Measurements from ENCODE around the gene SUSD3.
"Not testable (repeated sequence)": the region's sequence is repeated elsewhere in the genome, so short reads cannot be mapped to it uniquely, and the experiment has no call there.

SUSD3 gene

GRCh38 chr9:93111001-93111370, 52.5 kb downstream of the SUSD3 start:
- DNase-seq (ENCODE audit: low read depth): no peak

GRCh38 chr9:93111371-93112115, 53.0 kb downstream of the SUSD3 start:
- DNase-seq (ENCODE audit: low read depth): no peak

- no peak for DNase-seq (ENCODE audit: low read depth)
Measured at GRCh38 chr9:93112116-93112863, 53.8 kb downstream of the SUSD3 start.

GRCh38 chr9:93112864-93113389, 54.4 kb downstream of the SUSD3 start:
- DNase-seq (ENCODE audit: low read depth): no peak

- no peak for DNase-seq (ENCODE audit: low read depth)
Measured at GRCh38 chr9:93114169-93114983, 55.9 kb downstream of the SUSD3 start.

DNA sequence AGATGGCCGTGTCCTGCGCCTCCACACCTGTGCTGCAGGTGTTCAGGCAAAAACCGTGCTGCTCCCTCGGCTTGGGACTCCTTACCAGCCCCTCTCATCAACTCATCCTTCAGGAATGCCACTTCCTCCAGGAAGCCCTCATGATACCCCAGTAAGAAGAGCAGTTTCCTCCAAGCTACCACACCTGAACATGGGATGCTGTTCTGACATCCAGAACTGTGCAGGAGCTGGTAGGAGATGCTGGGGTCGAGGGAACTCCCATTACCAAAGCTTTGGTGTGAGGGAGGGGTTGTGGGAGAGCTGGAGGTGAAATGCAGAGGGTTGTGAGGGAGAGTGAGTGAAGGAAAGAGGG, 56.5 kb downstream of the SUSD3 start:
- DNase-seq (ENCODE audit: low read depth): no peak

DNA sequence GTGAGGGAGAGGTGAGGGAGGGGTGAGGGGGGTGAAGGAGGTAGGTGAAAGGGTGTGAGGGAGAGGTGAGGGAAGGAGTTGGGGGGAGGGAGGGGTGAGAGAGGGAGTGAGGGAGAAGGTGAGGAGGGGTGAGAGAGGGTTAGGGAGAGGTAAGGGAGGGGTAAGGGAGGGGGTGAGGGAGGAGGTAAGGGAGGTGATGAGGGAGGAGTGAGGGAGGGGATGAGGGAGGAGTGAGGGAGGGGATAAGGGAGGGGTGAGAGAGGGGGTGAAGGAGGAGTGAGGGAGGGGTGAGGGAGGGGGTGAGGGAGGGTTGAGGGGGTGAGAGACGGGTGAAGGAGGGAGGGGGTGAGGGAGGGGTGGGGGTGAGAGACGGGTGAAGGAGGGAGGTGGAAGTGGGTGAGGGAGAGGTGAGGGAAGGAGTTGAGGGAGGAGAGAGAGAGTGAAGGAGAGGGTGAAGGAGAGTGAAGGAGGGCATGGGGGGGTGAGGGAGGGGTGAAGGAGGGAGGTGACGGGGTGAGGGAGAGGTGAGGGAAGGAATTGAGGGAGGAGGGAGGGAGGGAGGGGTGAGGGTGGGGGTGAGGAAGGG, 57.1 kb downstream of the SUSD3 start:
- no peak for DNase-seq (ENCODE audit: low read depth)

DNA sequence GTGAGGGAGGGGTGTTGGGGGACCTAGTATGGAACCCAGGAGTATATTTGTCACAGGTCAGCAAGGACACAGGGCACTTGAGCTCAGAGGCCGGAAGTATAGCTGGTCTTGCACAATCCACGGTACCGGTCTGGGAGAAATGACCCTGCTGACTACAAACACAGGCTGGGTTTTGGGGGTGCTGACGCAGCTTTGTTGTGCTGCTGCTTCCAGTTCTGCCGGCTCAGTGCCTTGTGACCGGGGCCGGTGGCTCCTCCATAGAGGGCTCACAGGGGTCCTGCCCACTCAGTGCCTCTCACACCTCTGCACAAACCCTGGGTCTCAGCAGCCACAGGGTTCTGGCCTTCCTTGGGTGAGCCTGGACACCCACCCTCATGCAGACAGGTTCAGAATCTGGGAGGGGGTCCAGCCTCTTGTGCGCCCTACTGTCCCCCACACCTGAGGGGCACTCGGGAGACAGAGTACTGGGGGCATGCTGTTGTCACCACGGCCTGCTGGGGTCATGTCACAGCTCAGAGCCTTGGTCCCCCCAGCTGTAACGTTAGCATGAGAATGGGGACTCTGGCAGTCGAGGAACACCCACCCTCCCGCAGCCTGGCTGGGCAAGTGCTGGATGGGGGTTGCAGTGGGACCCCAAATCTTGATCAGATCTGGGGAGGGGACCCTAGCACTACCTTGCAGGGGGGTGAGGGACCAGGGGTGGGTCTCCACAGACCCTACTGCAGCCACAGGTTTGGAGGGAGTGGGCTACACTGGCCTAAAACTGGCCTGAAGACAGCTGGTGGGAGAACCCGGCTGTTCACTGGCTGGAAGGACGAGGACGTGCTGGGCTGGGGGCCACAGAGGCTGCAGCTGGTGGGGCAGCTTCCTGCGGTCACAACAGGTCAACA, 57.8 kb downstream of the SUSD3 start:
- DNase-seq (ENCODE audit: low read depth): no peak

DNA sequence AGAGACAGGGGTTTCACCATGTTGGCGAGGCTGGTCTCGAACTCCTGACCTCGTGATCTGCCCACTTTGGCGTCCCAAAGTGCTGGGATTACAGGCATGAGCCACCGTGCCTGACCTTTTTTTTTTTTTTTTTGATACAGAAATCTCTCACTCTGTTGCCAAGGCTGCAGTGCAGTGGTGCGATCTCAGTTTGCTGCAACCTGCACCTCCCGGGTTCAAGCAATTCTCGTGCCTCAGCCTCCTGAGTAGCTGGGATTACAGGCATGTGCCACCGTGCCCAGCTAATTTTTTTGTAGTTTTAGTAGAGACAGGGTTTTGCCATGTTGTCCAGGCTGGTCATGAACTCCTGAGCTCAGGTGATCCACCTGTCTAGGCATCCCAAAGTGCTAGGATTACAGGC, 59.0 kb downstream of the SUSD3 start:
- DNase-seq (ENCODE audit: low read depth): not testable (repeated sequence)

GRCh38 chr9:93117924-93118862, 59.7 kb downstream of the SUSD3 start:
- no peak for DNase-seq (ENCODE audit: low read depth)

GRCh38 chr9:93118863-93119702, 60.6 kb downstream of the SUSD3 start:
- no peak for DNase-seq (ENCODE audit: low read depth)

GRCh38 chr9:93119703-93119952, 61.1 kb downstream of the SUSD3 start:
- no peak for DNase-seq (ENCODE audit: low read depth)

- DNase-seq (ENCODE audit: low read depth): no peak
Measured at GRCh38 chr9:93119953-93120845, 61.7 kb downstream of the SUSD3 start.

DNA sequence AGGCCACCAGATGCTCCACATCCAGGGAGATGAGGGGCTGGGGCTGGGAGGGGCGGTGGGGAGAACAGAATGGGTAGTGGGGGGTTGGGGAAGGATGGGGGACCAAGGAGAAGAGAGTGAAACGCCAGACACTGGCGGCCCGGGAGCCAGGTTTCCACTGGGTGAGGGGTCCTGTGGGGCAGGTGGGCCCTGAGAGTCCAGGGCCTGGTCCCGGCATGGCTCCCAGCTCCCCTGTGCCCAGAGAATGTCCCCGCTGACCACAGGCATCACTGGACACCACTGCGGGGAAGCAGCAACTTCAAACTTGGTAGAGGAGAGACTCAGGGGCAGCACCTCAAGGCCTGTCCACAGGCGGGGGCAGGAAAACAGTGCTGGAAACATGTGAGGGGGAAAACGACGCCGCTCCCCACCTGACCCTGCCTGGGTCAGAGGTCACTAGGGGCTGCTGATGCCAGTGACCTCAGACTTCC, 62.4 kb downstream of the SUSD3 start:
- no peak for DNase-seq (ENCODE audit: low read depth)

DNA sequence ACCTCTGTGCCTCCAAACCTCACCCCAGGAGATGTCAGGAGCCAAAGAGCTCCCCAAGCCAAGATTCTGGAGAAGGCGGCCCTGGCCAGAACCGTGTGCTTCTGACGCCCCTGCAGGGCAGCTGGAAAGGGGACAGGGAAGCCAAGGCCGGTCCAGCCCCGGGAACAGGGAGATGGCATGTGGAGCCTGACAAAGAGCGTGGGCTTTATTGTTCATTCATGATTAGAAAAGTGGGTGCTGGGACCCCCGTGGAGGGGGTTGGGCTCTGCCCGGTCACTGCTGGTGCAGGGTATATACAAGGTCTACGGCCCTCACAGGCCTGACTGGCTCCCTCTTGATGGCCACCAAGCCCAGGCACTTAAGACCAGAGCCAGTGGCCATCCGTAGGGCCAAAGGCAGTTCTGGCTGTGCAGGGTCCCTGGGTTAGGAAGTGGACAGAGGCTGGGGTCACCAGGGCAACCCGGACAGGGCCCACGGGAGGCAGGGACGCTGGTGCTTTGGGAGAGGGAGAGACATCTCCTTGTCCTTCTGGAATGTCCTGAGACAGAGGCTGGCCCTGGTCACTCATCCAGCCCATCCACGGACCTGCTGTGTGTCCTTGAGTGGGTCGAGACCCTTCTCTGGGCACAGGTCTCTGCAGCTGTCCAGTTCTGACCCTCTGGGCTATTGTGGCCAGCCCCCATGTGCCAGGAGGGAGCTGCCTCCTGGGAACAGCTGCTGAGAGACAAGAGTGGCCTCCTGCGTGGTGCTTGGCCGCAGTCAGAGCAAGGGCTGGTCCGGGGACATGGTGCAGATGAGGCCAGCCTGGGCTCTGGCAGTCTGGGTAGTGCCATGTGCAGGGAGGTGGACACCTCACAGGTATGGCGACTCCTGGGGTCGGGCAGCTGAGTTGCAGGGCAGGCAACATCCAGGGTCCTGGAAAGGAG, 63.1 kb downstream of the SUSD3 start:
- DNase-seq (ENCODE audit: low read depth): no peak

DNA sequence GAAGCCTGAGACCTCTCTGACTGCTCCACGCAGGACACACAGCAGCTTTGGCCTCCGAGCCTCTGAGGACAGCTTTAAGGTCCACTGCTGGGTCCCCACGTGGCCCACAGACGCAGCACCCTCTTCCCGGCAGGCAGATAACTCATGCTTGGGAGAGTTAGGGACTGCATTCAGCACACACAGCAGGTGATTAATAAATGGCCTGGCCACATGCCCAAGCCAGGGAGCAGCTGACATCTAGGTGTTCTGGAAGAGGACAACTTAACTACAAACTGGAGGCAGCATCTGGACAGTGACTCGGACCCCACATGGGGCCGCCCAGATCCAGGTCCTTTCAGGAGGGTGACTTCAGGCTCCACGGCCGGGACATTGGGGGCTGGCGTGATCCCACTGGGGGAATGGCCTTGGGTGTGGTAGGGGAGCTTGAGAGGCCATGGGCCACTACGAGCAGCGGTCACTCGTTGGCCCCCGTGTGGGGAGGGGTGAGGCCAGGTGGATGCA, 64.3 kb downstream of the SUSD3 start:
- DNase-seq (ENCODE audit: low read depth): no peak

All from activated T-helper 1 cell treated with Interleukin-2 at 50 U/mL for 16 hours (primary cell).